Spinal cord (tissue), 10 donors: ENCODE results near the gene PHF12. TPM values are rescaled to one million over a fixed set of nuclear protein-coding genes. Genes with fewer than 3 reads are reported as not detected.
A peak's percentile ranks its signal among the peaks of the same experiment; 100 is the strongest.
"Not testable (repeated sequence)": the region's sequence is repeated elsewhere in the genome, so short reads cannot be mapped to it uniquely, and the experiment has no call there.

Source experiments
- DNase-seq, 6 donors: peaks; one replicate each; pipeline versions ENCODE4 v3.0.0 to v3.0.0-alpha.2; 2013 to 2015; ENCODE audit warnings: low spot score in 6 of 6, low read depth in 4 of 6
- H3K27ac ChIP-seq: one replicate; pipeline ENCODE4 v1.5.1; 2013; ENCODE audit warnings: low read depth, low read length, control low read depth
- H3K27me3 ChIP-seq: one replicate; pipeline ENCODE4 v1.6.1; 2013; ENCODE audit warnings: low read length; ENCODE audit not compliant: control insufficient read depth, insufficient read depth
- H3K36me3 ChIP-seq: one replicate; pipeline ENCODE4 v1.6.1; 2013; ENCODE audit warnings: low read length; ENCODE audit not compliant: control insufficient read depth, insufficient read depth
- H3K4me1 ChIP-seq: one replicate; pipeline ENCODE4 v1.6.1; 2013; ENCODE audit warnings: low read length; ENCODE audit not compliant: control insufficient read depth, insufficient read depth
- H3K4me3 ChIP-seq: one replicate; pipeline ENCODE4 v1.5.1; 2013; ENCODE audit warnings: low read depth, low read length, control low read depth
- H3K9me3 ChIP-seq: one replicate; pipeline ENCODE4 v1.6.1; 2013; ENCODE audit warnings: low read length; ENCODE audit not compliant: control insufficient read depth, insufficient read depth
- WGBS: methylation state at CpG from one replicate; pipeline ENCODE4 v1.1.5; 2013; ENCODE audit warnings: missing lambda C conversion rate; ENCODE audit not compliant: insufficient coverage; 5-methylcytosine and 5-hydroxymethylcytosine counted together
- polyA plus RNA-seq, 2 donors: library from polyadenylated mRNA; unstranded; fragments of 120-200 nt; gene quantifications; one replicate each; pipeline ENCODE4 v1.2.1, GENCODE V29; 2013; ENCODE audit not compliant: insufficient read length in 2 of 2
- total RNA-seq, 2 donors: library from RNA; depleted of rRNA in 1 of 2; stranded (reverse); fragments of 120-200 nt in 1 of 2; fragments of >200 nt in 1 of 2; gene quantifications; one replicate each; pipeline versions ENCODE4 v1.2.3 to v1.2.4, GENCODE V29; 2013 to 2014
- donor health status: healthy.

The PHF12 gene
- total and polyA plus RNA-seq, 4 donors, result 21.3 to 56.0 (median 38.0) TPM

- peaks cover 96% of the 10 kb centered on the region for H3K36me3 ChIP-seq
- no peaks in the 10 kb centered on the region for H3K9me3 ChIP-seq
- peaks cover 6% of the 10 kb centered on the region for H3K4me1 ChIP-seq
- no peaks in the 10 kb centered on the region for H3K27me3 ChIP-seq
- no peak for DNase-seq
- no peak overlapping the region for H3K4me3 ChIP-seq
- WGBS, result 94% methylated on average over 13 of the region's 13 CpGs
- H3K27ac ChIP-seq, result no peak overlapping the region
These were observed 39.8 kb downstream of the PHF12 start for GRCh38 chr17:28911411-28912045.

DNA sequence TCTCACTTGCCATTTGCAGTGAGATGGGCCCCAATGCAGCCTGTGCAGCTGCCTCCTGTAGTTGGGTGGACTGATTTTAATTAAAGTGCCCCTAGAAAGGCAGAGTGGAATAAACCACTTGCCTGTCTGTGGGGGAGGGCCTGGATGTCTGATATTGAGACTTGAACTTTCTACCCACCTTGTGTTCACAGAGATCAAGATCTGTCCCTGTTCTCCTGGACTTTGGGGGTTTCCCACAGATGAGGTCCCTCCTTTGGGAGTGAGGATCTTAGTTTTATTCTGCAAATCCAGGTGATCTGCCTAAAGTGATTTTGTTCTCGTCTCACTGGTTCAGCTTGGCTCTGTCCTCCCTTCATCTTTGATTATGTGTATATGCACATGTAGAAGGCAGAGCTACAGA is 40.8 kb downstream of the PHF12 start:
- peaks cover 12% of the 10 kb centered on the region for H3K4me1 ChIP-seq
- H3K9me3 ChIP-seq, result no peaks in the 10 kb centered on the region
- WGBS, result no CpG with 5 or more reads among the region's 1 CpG
- H3K4me3 ChIP-seq, result no peak overlapping the region
- no peaks in the 10 kb centered on the region for H3K27me3 ChIP-seq
- no peak for DNase-seq
- H3K36me3 ChIP-seq, result peaks cover 100% of the 10 kb centered on the region
- H3K27ac ChIP-seq, result no peak overlapping the region

DNA sequence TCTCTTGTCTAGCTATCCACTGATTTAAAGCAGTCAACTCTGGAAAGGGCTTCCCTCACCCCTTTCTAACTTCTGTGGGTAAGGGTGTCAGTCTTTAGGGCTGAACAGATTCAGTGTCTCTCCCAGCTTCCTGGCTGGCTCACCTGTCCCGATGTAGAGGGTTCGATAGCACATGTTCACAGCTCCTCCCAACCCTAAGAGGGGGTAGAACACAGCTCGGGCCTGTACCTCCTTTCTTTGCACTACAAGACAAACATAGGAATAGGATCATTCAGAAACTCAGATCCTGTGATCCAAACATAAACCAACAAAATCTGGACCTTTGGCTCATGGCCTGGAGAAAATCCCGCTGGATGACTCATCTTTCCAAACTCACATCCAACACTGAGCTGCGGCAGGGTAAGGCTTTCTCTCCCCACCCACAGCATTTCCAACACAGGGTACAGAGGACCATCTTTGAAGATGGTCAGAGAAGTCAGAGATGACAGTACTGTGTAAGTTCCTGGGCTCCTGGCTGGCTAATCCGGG is 42.6 kb downstream of the PHF12 start:
- Histone ChIP-seq H3K36me3 (peaks cover 82% of the 10 kb centered on the region), H3K4me3 (no peak overlapping the region), H3K4me1 (peaks cover 12% of the 10 kb centered on the region), H3K9me3 (no peaks in the 10 kb centered on the region), H3K27me3 (no peaks in the 10 kb centered on the region), H3K27ac (no peak overlapping the region)
- DNase-seq, result no peak
- 92% methylated on average over 5 of the region's 6 CpGs for WGBS

DNA sequence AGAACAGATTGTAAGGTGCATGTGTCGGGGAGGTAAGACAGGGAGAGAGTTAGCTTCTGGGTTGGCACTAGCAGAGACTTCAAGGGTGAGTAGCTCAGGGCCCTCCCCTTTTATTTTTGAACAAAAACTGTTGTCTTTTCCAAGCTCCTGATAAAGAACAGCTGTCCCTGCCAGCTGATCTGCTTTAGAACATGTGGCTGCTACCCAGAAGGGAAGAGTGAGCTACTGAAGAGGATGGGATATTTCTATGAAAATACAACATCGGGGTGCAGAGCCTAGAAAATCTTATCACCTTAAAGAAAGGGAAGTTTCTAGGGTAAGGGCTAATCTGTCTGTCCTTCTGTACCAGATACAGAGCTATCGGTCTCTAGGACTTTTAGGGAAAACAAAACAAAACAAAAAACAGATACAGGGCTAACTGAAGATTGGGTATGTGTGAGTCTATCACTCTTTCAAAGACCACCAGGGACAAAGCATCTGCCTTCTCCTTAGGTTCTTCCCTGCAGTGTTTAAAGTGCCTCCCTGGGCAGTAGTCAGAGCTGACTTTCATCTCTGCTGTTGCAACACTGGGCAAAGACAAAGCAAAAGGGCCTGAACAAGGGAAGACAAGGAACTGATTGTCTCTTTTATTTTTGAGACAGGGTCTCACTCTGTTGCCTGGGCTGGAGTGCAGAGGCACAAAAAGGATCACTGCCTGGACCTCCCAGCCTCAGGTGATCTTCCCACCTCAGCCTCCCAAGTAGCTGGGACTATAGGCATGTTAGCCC is 43.4 kb downstream of the PHF12 start:
- WGBS, result 100% methylated on average over 1 of the region's 3 CpGs
- DNase-seq, result no peak
- peaks cover 74% of the 10 kb centered on the region for H3K36me3 ChIP-seq

DNA sequence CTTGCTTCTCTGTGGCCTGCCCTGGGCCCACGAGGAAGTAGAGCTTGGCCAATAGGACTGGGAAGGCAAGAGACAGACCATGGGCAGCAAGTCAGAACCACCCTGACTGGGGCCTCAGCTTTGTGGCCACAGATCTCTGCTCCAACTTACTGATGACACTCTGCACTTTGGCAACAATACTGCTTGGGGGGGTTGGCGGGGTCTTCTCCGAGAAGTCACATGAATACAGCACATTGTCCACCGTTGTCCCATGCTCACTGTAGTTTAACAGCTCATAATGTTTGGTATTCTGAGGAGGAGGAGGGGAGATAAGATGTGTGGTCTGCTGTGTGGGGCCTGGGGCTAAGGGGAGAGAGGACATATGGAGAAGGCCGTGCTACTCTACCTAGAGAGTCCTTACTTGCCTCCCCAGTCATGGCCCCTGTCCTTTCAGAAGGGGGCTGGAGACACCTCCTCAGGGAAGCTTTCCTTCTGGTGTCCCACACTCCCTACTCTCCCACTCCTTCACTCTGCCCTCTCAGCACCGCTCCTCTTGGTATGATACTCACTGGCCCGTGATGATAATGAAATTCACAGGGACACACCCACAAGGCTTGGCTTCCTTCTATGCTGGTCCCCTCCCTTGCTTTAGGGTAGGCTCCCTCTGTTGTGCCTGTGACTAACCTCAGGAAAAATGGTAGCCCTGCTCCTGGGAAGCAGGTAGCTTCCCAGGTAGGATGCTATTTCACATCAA is 44.4 kb downstream of the PHF12 start:
- no peak for DNase-seq
- Histone ChIP-seq H3K36me3 (peaks cover 64% of the 10 kb centered on the region), H3K9me3 (no peaks in the 10 kb centered on the region), H3K4me1 (peaks cover 17% of the 10 kb centered on the region), H3K27ac (no peak overlapping the region), H3K27me3 (no peaks in the 10 kb centered on the region), H3K4me3 (no peak overlapping the region)
- WGBS, result 62% methylated on average over 3 of the region's 7 CpGs

More for the DNA sequence above, 43.4 kb downstream of the PHF12 start:
- Histone ChIP-seq H3K4me3 (no peak overlapping the region), H3K27ac (no peak overlapping the region), H3K4me1 (peaks cover 12% of the 10 kb centered on the region), H3K9me3 (no peaks in the 10 kb centered on the region), H3K27me3 (no peaks in the 10 kb centered on the region)

DNA sequence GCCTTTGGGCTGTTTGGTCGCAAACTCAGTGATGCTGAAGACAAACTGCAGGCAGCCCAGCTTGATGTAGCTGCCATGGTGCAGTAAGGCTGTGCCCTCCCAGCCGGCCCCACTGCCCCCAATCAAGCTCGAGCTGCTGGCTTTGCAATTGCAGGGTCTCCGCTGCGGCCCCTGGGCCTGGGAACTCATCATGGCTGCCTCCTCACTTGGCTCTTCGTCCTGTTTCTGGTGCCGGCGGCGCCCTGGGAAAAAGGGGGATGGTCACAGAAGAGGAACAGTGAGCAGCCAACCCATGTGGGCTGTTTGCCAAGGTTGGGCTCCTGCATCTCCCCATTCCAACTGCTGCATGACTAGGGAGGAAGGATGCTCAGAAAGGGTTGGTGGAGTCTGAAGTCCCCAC is 45.0 kb downstream of the PHF12 start:
- peak in 2 of 6 donors; percentile 23 to 42 for DNase-seq
- no peaks in the 10 kb centered on the region for H3K9me3 ChIP-seq
- peaks cover 59% of the 10 kb centered on the region for H3K36me3 ChIP-seq
- WGBS, result 52% methylated on average over 9 of the region's 9 CpGs
- no peaks in the 10 kb centered on the region for H3K27me3 ChIP-seq
- H3K4me1 ChIP-seq, result peaks cover 23% of the 10 kb centered on the region
- no peak overlapping the region for H3K27ac ChIP-seq
- H3K4me3 ChIP-seq, result no peak overlapping the region

DNA sequence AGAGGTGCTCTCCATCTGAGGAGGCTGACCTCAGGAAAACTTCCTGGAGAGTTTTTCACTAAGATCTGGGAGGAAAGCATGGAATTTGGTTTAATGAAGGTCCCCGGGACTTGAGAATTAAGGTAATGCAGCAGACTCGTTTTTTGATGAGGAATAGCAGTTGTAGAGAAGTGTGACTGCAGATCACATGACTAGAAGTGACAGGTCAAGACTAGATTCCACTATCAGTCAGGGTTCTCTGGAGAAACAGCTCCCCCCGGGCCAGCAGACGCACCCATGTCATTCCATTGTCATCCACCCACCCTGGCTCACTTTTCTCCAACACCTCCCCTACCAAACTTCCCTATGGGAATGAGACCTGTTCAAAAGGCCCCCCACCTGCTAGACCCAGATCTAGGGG is 46.5 kb downstream of the PHF12 start:
- no peaks in the 10 kb centered on the region for H3K9me3 ChIP-seq
- no peak overlapping the region for H3K27ac ChIP-seq
- peaks cover 56% of the 10 kb centered on the region for H3K36me3 ChIP-seq
- H3K27me3 ChIP-seq, result no peaks in the 10 kb centered on the region
- WGBS, result 81% methylated on average over 2 of the region's 4 CpGs
- DNase-seq, result no peak
- no peak overlapping the region for H3K4me3 ChIP-seq
- peaks cover 30% of the 10 kb centered on the region for H3K4me1 ChIP-seq

DNA sequence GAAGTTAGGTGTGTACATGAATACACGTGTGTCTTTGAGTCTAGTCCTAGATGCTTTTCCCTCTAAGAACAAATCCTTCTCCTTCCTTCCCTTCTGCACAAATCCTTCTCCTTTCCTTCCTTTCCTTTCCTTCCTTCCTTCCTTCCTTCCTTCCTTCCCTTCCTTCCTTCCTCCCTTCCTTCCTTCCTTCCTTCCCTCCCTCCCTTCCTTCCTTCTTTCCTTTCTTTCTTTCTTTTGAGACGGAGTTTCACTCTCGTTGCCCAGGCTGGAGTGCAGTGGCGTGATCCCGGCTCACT is 47.8 kb downstream of the PHF12 start:
- peaks cover 31% of the 10 kb centered on the region for H3K4me1 ChIP-seq
- H3K9me3 ChIP-seq, H3K27me3 ChIP-seq, DNase-seq, H3K4me3 ChIP-seq, H3K27ac ChIP-seq: not testable (repeated sequence)
- H3K36me3 ChIP-seq, result peaks cover 46% of the 10 kb centered on the region
- 73% methylated on average over 3 of the region's 5 CpGs for WGBS

DNA sequence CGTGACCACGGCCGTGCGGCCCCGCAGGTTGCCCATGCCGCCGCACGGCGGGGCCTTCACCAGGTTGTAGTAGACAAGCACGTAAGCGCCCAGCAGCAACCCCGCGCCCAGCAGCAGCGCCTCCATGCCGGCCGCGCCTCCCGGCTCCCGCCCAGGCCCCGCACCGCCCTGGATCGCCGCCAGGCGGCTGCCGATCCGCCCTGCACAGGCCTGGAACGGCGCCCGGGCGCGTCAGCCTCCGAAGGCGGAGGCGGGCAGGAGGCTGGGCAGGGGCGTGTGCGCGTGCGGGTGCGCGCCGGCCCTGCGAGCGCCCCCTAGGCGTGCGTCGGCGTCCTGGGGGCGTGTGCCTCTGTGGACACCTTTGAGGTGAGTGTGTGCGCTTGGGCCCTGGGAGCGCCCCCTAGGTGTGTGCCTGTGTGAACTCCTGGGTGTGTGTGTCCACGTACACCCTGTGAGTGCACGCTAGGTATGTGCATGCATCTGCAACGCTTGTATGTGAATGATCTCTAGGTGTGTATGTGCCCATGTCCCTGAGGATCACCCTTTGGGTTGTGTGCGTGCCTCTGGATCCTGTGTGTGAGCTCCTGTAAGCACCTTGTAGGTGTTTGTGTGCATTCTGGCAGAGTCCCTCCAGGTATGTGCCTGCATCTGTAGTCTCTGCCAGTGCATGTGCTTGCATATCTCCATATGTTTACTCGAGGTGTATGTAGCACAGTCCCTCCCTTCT is 48.3 kb downstream of the PHF12 start, which contains the start of gene DHRS13:
Gene DHRS13, minus strand, starts transcription at position 261 of the 727 bp plus-strand sequence. Its CDS starts 135 bp downstream, at position 126.
- H3K4me1 ChIP-seq, result peaks cover 36% of the 10 kb centered on the region
- peak; percentile 62 to 97 (median 86) for DNase-seq
- H3K4me3 ChIP-seq, result peak within 1 kb of the TSS; percentile 63
- no peaks in the 10 kb centered on the region for H3K27me3 ChIP-seq
- H3K36me3 ChIP-seq, result peaks cover 44% of the 10 kb centered on the region
- under 1% methylated on average over 54 of the region's 55 CpGs for whole genome bisulfite sequencing
- H3K9me3 ChIP-seq, result no peaks in the 10 kb centered on the region
- H3K27ac ChIP-seq, result peak within 1 kb of the TSS; percentile 76
